IPS-18c (cell line): ENCODE results near the gene OLIG1.

Experiments
- H3K4me3 ChIP-seq: 2 replicates; pipeline ENCODE4 v1.7.0; 2013; ENCODE audit warnings: low read depth, mild to moderate bottlenecking, low read length, moderate library complexity; ENCODE audit not compliant: insufficient read depth
- H3K9me3 ChIP-seq: one replicate; pipeline ENCODE4 v1.6.1; 2013; ENCODE audit warnings: mild to moderate bottlenecking, low read length, moderate library complexity; ENCODE audit not compliant: control insufficient read depth, insufficient read depth

Gene OLIG1

GRCh38 chr21:33028773-33029384, 41.1 kb upstream of the OLIG1 start:
- H3K9me3 ChIP-seq: peaks cover 6% of the 10 kb centered on the region
- H3K4me3 ChIP-seq: no peak overlapping the region

- H3K9me3 ChIP-seq: peaks cover 6% of the 10 kb centered on the region
- no peak overlapping the region for H3K4me3 ChIP-seq
These were observed 40.5 kb upstream of the OLIG1 start for GRCh38 chr21:33029385-33029921.

GRCh38 chr21:33029975-33030461, 39.9 kb upstream of the OLIG1 start:
- peaks cover 6% of the 10 kb centered on the region for H3K9me3 ChIP-seq
- no peak overlapping the region for H3K4me3 ChIP-seq

DNA sequence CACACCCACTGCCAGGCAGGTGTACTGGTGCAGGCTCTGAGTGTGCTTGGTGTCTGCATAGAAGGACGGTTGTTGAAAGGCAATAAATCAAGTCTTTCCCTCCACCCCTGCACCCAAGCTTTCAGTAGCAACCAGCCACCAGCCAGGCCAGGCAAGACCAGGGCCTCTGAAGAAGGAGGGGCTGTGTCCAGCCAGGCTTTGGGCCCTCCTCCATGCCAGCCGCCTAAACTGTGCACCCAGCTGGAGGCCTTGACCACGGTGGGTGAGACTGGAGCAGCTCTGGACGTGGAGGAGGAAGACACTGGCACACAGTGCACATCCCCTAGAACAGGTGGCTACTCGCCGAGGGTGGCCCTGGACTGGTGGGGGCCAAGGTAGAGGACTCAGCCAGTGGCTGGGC, 39.3 kb upstream of the OLIG1 start:
- peaks cover 6% of the 10 kb centered on the region for H3K9me3 ChIP-seq
- H3K4me3 ChIP-seq: no peak overlapping the region

DNA sequence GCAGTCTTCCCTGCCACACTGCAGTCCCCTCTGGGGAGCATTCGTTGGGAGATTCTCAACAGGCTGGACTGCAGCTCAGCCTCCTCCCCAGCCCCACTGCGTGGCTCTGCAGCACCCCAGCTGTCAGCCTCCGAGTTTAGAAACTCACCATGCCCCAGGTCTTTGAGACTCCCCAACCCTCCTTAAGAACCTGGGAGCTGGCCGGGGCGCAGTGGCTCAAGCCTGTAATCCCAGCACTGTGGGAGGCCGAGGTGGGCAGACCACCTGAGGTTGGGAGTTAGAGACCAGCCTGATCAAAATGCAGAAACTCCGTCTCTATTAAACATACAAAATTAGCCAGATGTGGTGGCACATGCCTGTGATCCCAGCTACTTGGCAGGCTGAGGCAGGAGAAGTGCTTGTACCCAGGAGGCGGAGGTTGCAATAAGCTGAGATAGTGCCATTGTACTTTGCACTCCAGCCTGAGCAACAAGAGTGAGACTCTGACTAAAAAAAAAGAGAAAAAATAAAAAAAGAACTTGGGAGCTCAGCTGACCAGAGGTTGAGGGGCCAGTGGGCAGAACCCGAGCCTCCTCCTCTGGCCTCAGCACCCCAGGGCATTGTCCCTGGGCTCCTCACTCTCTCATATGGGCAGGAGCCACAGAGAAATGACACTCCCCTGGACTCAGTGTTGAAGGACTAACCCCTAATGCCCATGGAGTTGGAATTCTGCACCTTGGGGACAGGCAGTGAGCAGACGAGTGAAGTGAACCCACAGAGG, 38.6 kb upstream of the OLIG1 start:
- no peak overlapping the region for H3K4me3 ChIP-seq
- peaks cover 6% of the 10 kb centered on the region for H3K9me3 ChIP-seq

DNA sequence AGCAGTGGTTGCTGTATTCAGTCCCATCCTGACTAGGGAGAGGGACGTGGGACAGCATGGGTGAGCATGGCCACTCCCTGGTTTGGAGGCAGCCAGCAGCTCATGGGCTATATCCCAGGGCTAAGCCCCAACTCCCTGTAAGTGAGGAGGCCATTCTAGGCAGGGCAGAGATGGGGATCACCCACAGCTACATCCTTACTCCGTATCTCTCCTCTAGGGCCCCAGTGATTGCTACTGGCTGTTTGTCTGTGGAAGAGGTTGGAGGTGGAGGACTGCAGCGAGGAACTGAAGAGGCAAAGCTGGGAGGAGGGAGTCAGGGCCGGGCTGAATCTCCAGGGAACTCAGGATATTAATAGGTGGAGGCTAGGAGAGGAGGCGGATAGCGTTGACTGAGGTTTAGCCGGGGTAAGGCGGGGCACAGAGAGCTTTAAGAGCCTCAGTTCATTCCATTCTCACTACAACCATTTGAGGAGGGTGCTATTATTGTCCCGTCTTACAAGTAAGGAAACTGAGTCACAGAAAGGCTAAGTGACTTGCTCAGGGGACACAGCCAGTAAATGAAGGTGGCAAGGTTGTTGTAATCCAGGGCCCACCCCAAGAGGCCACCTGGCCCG, 37.4 kb upstream of the OLIG1 start:
- peaks cover 6% of the 10 kb centered on the region for H3K9me3 ChIP-seq
- no peak overlapping the region for H3K4me3 ChIP-seq

DNA sequence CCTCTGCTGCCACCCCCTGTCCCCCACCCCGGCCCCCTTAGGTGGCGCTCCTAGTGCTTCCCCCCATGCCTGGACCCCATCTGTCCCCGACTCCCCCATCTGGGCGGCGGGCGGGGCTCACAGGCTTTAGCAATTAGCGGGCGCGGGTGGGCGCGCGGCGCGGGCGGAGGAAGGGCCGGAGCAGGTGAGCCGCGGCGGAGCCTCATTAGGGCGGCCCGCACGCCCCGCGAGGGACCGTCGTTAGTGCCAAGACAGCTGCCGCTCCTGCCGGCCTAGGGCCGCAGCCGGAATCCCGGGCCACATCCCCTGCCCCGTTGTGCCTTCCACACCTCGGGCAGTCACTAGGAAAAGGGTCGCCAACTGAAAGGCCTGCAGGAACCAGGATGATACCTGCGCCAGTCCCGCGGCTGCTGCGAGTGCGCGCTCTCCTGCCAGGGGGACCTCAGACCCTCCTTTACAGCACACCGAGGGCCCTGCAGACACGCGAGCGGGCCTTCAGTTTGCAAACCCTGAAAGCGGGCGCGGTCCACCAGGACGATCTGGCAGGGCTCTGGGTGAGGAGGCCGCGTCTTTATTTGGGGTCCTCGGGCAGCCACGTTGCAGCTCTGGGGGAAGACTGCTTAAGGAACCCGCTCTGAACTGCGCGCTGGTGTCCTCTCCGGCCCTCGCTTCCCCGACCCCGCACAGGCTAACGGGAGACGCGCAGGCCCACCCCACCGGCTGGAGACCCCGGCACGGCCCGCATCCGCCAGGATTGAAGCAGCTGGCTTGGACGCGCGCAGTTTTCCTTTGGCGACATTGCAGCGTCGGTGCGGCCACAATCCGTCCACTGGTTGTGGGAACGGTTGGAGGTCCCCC, 36.6 kb upstream of the OLIG1 start:
- peak overlapping the region; percentile 38 for H3K4me3 ChIP-seq
- H3K9me3 ChIP-seq: peaks cover 6% of the 10 kb centered on the region

- H3K9me3 ChIP-seq: peaks cover 6% of the 10 kb centered on the region
- H3K4me3 ChIP-seq: no peak overlapping the region
These were observed 36.0 kb upstream of the OLIG1 start for GRCh38 chr21:33033961-33034413.

GRCh38 chr21:33035147-33035546, 34.8 kb upstream of the OLIG1 start:
- H3K4me3 ChIP-seq: no peak overlapping the region

DNA sequence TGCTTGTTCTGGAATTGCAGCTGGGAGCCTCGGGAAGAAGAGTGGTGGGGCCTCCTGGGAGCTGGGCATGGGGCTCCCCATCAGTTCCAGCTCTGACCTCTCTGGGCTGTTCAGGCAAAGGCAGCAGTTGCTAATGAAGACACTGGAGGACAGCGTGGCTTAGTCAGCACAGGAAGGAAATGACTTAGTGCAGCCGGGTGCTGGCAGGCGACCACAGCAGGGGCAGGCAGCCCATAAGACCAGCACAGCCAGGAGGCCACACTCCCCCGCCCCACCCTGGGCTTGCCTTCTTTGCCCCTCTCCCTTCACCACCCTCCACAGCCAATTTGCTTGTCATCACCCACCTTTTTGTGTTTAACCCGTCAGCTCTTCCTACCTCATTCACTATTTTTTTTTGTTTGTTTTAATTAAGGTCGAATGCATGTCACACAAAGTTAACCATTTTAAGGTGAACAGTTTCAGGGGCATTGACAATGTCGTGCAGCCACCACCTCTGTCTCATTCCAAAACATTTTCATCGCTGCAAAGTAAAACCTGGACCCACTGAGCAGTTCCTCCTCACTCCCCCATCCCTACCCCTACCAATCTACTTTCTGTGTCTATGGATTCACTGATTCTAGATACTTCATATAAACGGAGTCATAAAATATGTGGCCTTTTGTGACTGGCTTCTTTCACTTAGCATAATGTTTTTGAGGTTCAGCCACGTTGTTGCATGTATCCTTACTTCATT, 33.3 kb upstream of the OLIG1 start:
- Histone ChIP-seq H3K4me3 (no peak overlapping the region), H3K9me3 (peaks cover 6% of the 10 kb centered on the region)

More at GRCh38 chr21:33035147-33035546, 34.8 kb upstream of the OLIG1 start:
- H3K9me3 ChIP-seq: peaks cover 6% of the 10 kb centered on the region

DNA sequence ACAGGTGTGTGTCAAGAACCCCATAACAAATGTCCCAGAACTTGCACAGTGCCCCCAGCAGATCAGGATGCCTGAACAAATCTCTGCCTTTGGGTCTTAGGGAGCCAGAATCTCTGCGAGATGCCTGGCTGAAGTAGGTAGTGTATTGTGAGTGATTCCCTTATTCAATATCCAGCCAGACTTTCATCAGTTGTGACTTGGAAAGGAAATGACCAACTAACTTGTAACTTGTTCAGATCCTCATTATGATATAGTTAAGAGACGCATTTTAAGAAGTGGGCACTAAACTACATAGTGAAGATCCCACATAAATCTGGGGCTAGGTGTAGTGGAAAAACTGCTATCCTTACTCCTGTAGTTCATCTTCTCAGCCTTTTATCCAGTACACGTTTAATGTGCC, 32.4 kb upstream of the OLIG1 start:
- Histone ChIP-seq H3K9me3 (peaks cover 6% of the 10 kb centered on the region), H3K4me3 (no peak overlapping the region)

GRCh38 chr21:33039536-33039935, 30.4 kb upstream of the OLIG1 start:
- Histone ChIP-seq H3K4me3 (no peak overlapping the region), H3K9me3 (no peaks in the 10 kb centered on the region)

DNA sequence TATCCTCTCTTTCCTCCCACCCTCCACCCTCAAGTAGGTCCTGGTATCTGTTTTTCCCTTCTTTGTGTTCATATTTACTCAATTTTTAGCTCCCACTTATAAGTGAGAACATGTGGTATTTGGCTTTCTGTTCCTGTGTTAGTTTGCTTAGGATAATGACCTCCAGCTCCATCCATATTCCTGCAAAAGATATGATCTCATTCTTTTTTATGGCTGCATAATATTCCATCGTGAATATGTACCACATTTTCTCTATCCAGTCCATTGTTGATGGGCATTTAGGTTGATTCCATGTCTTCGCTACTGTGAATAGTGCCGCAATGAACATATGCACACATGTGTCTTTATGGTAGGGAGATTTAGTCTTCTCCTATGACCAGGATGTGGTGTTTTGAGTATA, 29.7 kb upstream of the OLIG1 start:
- no peak overlapping the region for H3K4me3 ChIP-seq
- H3K9me3 ChIP-seq: no peaks in the 10 kb centered on the region

DNA sequence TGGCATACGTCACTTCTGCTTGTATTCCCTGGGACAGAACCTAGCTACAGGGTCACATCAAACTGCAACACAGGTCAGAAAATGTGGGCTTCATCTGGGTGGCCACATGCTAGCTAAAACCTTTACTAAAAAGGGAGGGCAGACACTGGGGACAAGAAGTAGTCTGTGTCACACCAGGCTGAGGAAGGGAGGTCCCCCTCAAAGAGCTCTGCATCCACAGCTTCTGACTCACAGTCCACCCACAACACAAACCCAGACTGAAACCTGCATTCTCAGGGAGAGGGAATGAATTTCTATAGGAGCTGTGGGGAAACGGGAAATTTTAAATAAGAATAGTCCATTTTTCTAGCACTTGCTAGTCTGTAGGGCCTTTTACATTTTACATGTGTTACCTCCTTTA, 28.0 kb upstream of the OLIG1 start:
- Histone ChIP-seq H3K4me3 (no peak overlapping the region), H3K9me3 (no peaks in the 10 kb centered on the region)

- Histone ChIP-seq H3K9me3 (no peaks in the 10 kb centered on the region), H3K4me3 (no peak overlapping the region)
These were observed 27.1 kb upstream of the OLIG1 start for GRCh38 chr21:33042812-33043211.

DNA sequence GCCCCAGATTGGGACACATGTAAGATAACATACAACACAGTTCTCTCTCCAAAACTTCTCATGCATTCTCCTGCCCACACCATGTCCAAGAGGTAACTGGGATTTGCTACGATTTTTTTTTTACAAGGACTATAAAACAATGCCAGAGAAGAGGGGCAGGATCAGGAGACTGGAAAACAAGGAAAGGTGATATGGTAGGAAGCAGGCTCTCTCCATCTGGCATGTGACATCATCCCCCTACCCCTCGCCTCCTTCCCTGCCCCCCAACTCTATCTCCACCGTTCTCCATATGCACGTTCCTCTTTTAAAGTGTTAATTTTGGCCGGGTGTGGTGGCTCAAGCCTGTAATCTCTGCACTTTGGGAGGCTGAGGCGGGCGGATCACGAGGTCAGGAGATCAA, 23.5 kb upstream of the OLIG1 start:
- Histone ChIP-seq H3K9me3 (no peaks in the 10 kb centered on the region), H3K4me3 (no peak overlapping the region)
